HG03571 (cell line): ENCODE results near the gene PDGFC.

Source experiments
- ATAC-seq: cut with Tn5 transposase; IDR thresholded peaks from one replicate; pipeline ENCODE4 v1.9.1; 2021; ENCODE audit not compliant: unreplicated experiment

Gene PDGFC

GRCh38 chr4:156971676-156972378, at the start of gene PDGFC:
PDGFC (minus strand) TSS chr4:156971799; CDS start chr4:156970903, 896 bp downstream.
- ATAC-seq, result no peak

GRCh38 chr4:157020882-157021281, 49.3 kb upstream of the PDGFC start:
- no peak for ATAC-seq

GRCh38 chr4:157018920-157019490, 47.4 kb upstream of the PDGFC start:
- no peak for ATAC-seq

GRCh38 chr4:157014621-157015591, 43.3 kb upstream of the PDGFC start:
- no peak for ATAC-seq

- no peak for ATAC-seq
These were observed 42.1 kb upstream of the PDGFC start for GRCh38 chr4:157013656-157014055.

GRCh38 chr4:157012781-157013180, 41.2 kb upstream of the PDGFC start:
- ATAC-seq, result no peak

- no peak for ATAC-seq
These were observed 40.7 kb upstream of the PDGFC start for GRCh38 chr4:157012296-157012695.

GRCh38 chr4:157010630-157011029, 39.0 kb upstream of the PDGFC start:
- ATAC-seq, result no peak

- ATAC-seq, result no peak
These were observed 34.2 kb upstream of the PDGFC start for GRCh38 chr4:157005831-157006230.

- no peak for ATAC-seq
These were observed 33.6 kb upstream of the PDGFC start for GRCh38 chr4:157005193-157005592.

- ATAC-seq, result no peak
These were observed 32.9 kb upstream of the PDGFC start for GRCh38 chr4:157004279-157005161.

GRCh38 chr4:156999175-156999517, 27.5 kb upstream of the PDGFC start:
- ATAC-seq, result no peak

GRCh38 chr4:156998500-156999174, 27.0 kb upstream of the PDGFC start:
- ATAC-seq, result no peak

GRCh38 chr4:156992943-156993342, 21.3 kb upstream of the PDGFC start:
- ATAC-seq, result no peak

GRCh38 chr4:156991161-156991560, 19.6 kb upstream of the PDGFC start:
- ATAC-seq, result no peak

GRCh38 chr4:156983366-156983765, 11.8 kb upstream of the PDGFC start:
- no peak for ATAC-seq

GRCh38 chr4:156981262-156981769, 9.7 kb upstream of the PDGFC start:
- no peak for ATAC-seq

GRCh38 chr4:156977435-156978160, 6.0 kb upstream of the PDGFC start:
- ATAC-seq, result no peak

- ATAC-seq, result no peak
These were observed 4.5 kb upstream of the PDGFC start for GRCh38 chr4:156976147-156976546.
